Measurements from ENCODE around the gene SLC16A4. TPM values are rescaled to one million over a fixed set of nuclear protein-coding genes. Genes with fewer than 3 reads are reported as not detected.

SLC16A4 gene
- total RNA-seq, 4 donors from 2014 or later = 0.88 to 4.5 (median 4.2) TPM; not detected in 1

GRCh38 chr1:110318046-110318445 lies 72.8 kb downstream of the SLC16A4 start:
- DNase-seq = no peak
- Histone ChIP-seq H3K27me3 (no peaks in the 10 kb centered on the region), H3K9me3 (no peaks in the 10 kb centered on the region), H3K27ac (no peak overlapping the region), H3K4me1 (no peaks in the 10 kb centered on the region), H3K36me3 (no peaks in the 10 kb centered on the region), H3K4me3 (no peak overlapping the region)
- TF ChIP-seq, protein P1, sequence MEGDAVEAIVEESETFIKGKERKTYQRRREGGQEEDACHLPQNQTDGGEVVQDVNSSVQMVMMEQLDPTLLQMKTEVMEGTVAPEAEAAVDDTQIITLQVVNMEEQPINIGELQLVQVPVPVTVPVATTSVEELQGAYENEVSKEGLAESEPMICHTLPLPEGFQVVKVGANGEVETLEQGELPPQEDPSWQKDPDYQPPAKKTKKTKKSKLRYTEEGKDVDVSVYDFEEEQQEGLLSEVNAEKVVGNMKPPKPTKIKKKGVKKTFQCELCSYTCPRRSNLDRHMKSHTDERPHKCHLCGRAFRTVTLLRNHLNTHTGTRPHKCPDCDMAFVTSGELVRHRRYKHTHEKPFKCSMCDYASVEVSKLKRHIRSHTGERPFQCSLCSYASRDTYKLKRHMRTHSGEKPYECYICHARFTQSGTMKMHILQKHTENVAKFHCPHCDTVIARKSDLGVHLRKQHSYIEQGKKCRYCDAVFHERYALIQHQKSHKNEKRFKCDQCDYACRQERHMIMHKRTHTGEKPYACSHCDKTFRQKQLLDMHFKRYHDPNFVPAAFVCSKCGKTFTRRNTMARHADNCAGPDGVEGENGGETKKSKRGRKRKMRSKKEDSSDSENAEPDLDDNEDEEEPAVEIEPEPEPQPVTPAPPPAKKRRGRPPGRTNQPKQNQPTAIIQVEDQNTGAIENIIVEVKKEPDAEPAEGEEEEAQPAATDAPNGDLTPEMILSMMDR (IDR thresholded peaks at IDR 0.05) = no peak
- no peak for TF ChIP-seq POLR2A (IDR thresholded peaks at IDR 0.05)
- 75 to 90% methylated on average over 4 of the region's 4 CpGs for WGBS, 2 donors
- intact Hi-C loops (cut with DNase I) = no loop called here

DNA sequence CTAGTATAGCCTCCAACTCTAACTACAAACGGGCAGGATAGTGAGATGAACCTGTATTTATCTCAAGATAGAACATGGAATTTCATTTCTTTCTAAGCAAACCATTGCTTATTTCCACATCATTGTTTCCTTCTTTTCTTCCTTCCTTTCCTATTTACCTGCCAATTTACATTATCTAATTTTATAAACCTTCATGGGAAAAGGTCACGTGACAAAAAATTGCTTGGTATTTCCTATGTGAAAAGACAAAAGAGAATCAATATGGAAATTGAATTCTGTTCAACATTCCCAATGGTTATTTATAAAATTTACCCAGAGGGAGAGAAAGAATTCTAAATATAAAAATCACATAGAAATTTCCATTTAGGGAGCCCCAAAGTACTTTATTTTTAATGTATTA lies 74.1 kb downstream of the SLC16A4 start:
- H3K36me3 ChIP-seq = no peaks in the 10 kb centered on the region
- no peak overlapping the region for H3K27ac ChIP-seq
- H3K27me3 ChIP-seq = no peaks in the 10 kb centered on the region
- no peak overlapping the region for H3K4me3 ChIP-seq
- peaks cover 0 to 8% (median 3%) of the 10 kb centered on the region in 3 donors for H3K4me1 ChIP-seq
- TF ChIP-seq, protein P1 (IDR thresholded peaks at IDR 0.05) = no peak
- TF ChIP-seq POLR2A (IDR thresholded peaks at IDR 0.05) = no peak
- 77% methylated on average over 2 of the region's 2 CpGs for WGBS, 2 donors
- H3K9me3 ChIP-seq = no peaks in the 10 kb centered on the region
- intact Hi-C loops (cut with DNase I) = no loop called here
- DNase-seq = no peak

Other genes with a start within 250 kb of the SLC16A4 start
- under 1 TPM; 0.11 to 0.29 (median 0.23) TPM for gene SLC6A17, start 240.5 kb downstream of the SLC16A4 start, total RNA-seq
- gene KCNC4, start 180.7 kb downstream of the SLC16A4 start, total RNA-seq = 10 to 100 TPM in 1 of 4 donors, 1 to 10 TPM in 3; 4.2 to 10.9 (median 6.5) TPM
- 10 to 100 TPM; 10.5 to 39.5 (median 23.0) TPM for gene RBM15, start 51.6 kb downstream of the SLC16A4 start, total RNA-seq
- 100 to 1,000 TPM in 2 of 4 donors, 10 to 100 TPM in 2; 31.6 to 113 (median 99.1) TPM for gene LAMTOR5, start 16.7 kb upstream of the SLC16A4 start, total RNA-seq
- 1 to 10 TPM in 1 of 4 donors, under 1 TPM in 1, not detected in 2; 0.35 to 2.3 TPM for gene PROK1, start 60.1 kb upstream of the SLC16A4 start, total RNA-seq
- not detected for gene KCNA10, start 128.1 kb upstream of the SLC16A4 start, total RNA-seq
- 1 to 10 TPM in 1 of 4 donors, under 1 TPM in 3; 0.04 to 2.0 (median 0.67) TPM for gene KCNA2, start 215.3 kb upstream of the SLC16A4 start, total RNA-seq